K562 (cell line): ENCODE measurements around the gene EOGT. TPM values are rescaled to one million over a fixed set of nuclear protein-coding genes. Genes with fewer than 3 reads are reported as not detected.

Experiments used
- ARNT ChIP-seq, 2 experiments: fragments of 450-650 bp; IDR thresholded peaks; 2 replicates each; pipeline ENCODE4 v1.6.1; 2016; ENCODE audit warnings: mild to moderate bottlenecking in 1 of 2
- ATF6 ChIP-seq: sonication (generic); formaldehyde crosslinking; IDR thresholded peaks from 2 replicates; pipeline ENCODE4 v1.4.0; 2020; ENCODE audit warnings: mild to moderate bottlenecking, missing genetic modification reagents
- CTBP1 ChIP-seq: fragments of 450-650 bp; IDR thresholded peaks from 2 replicates; pipeline ENCODE4 v1.6.1; 2016; ENCODE audit warnings: borderline replicate concordance
- ETV6 ChIP-seq, 3 experiments: fragments of 150-350 bp in 1 of 3; sonication (generic) in 1 of 3; formaldehyde crosslinking in 1 of 3; IDR thresholded peaks; 2 replicates each; pipeline versions ENCODE4 v1.6.1 to v1.8.0; 2014 to 2022; ENCODE audit warnings: borderline replicate concordance in 2 of 3, low read depth in 2 of 3, antibody characterized with exemption in 1 of 3, low read length in 1 of 3, mild to moderate bottlenecking in 1 of 3, missing genetic modification reagents in 1 of 3
- HNRNPH1 ChIP-seq: fragments of 200-400 bp; formaldehyde crosslinking; optimal IDR thresholded peaks from 2 replicates; pipeline ENCODE3; 2017; ENCODE audit warnings: low read depth, mild to moderate bottlenecking, low read length, moderate library complexity
- KLF10 ChIP-seq: fragments of 250-450 bp; sonication (Bioruptor Pico); IDR thresholded peaks from 2 replicates; pipeline ENCODE4 v1.6.1; 2021; ENCODE audit warnings: matching md5 sums
- POLR2AphosphoS5 ChIP-seq: IDR thresholded peaks from 2 replicates; pipeline ENCODE4 v1.6.1; 2011; ENCODE audit warnings: mild to moderate bottlenecking, low read depth, low read length, moderate library complexity; ENCODE audit not compliant: control insufficient read depth, insufficient read depth
- RBFOX2 ChIP-seq: fragments of 200-400 bp; formaldehyde crosslinking; IDR thresholded peaks from 2 replicates; pipeline ENCODE4 v1.6.1; 2017; ENCODE audit warnings: low read depth, mild to moderate bottlenecking, low read length, moderate library complexity
- RBM22 ChIP-seq: fragments of 200-400 bp; formaldehyde crosslinking; IDR thresholded peaks from 2 replicates; pipeline ENCODE4 v1.6.1; 2018; ENCODE audit warnings: low read length, low read depth; ENCODE audit not compliant: poor library complexity, severe bottlenecking
- SIN3B ChIP-seq: fragments of 450-650 bp; IDR thresholded peaks from 2 replicates; pipeline ENCODE4 v1.6.1; 2017; ENCODE audit warnings: low read depth, mild to moderate bottlenecking, moderate library complexity
- SMAD2 ChIP-seq: fragments of 150-350 bp; IDR thresholded peaks from 2 replicates; pipeline ENCODE4 v1.6.1; 2014; ENCODE audit warnings: low read depth, mild to moderate bottlenecking, low read length
- YY1 ChIP-seq, 3 experiments: IDR thresholded peaks; 2 replicates each; pipeline ENCODE4 v1.6.1; 2011; ENCODE audit warnings: low read length in 2 of 3, mild to moderate bottlenecking in 2 of 3, moderate library complexity in 2 of 3, borderline replicate concordance in 1 of 3, control low read depth in 1 of 3, low read depth in 1 of 3; ENCODE audit not compliant: insufficient read depth in 3 of 3, insufficient replicate concordance in 2 of 3, control insufficient read depth in 1 of 3, insufficient read length in 1 of 3; ENCODE audit errors: extremely low read depth in 1 of 3
- ZFP91 ChIP-seq: sonication (generic); formaldehyde crosslinking; IDR thresholded peaks from 2 replicates; pipeline ENCODE4 v1.8.0; 2022; ENCODE audit warnings: mild to moderate bottlenecking, missing genetic modification reagents
- ZNF280B ChIP-seq: fragments of 250-450 bp; sonication (Bioruptor Pico); IDR thresholded peaks from 2 replicates; pipeline ENCODE4 v1.5.1; 2021; ENCODE audit warnings: mild to moderate bottlenecking
- polyA plus RNA-seq, 8 experiments: library from polyadenylated mRNA; depleted of rRNA in 4 of 8; stranded (reverse) in 5 of 8; unstranded in 3 of 8; fragments of >200 nt; fragmentation: Nextera tagmentation in 2 of 8; fragmentation: Illumina TruSeq in 1 of 8; extraction: Ambion mirVana in 2 of 8; extraction: Trizol in 1 of 8; gene quantifications; 2 replicates each; pipeline versions ENCODE4 v1.2.1 to v1.2.3, GENCODE V29; 2011 to 2014; ENCODE audit warnings: inconsistent platforms in 1 of 8, missing spikeins in 1 of 8
- total RNA-seq, 7 experiments: library from RNA; depleted of rRNA in 6 of 7; stranded (reverse); fragments of >200 nt in 6 of 7; fragmentation: Illumina TruSeq in 2 of 7; extraction: Trizol in 2 of 7; gene quantifications; 2 replicates each; pipeline versions ENCODE4 v1.2.1 to v1.2.3, GENCODE V29; 2011 to 2021; ENCODE audit warnings: low replicate concordance in 1 of 7
- TF ChIP-seq, protein P1 (sequence below): sonication (generic); formaldehyde crosslinking; IDR thresholded peaks from 2 replicates; pipeline ENCODE4 v1.8.0; 2022; ENCODE audit warnings: mild to moderate bottlenecking, low read depth, missing genetic modification reagents
- TF ChIP-seq, protein P2 (sequence below): sonication (generic); formaldehyde crosslinking; IDR thresholded peaks from 2 replicates; pipeline ENCODE4 v1.8.1; 2023; ENCODE audit warnings: mild to moderate bottlenecking, missing genetic modification reagents, moderate library complexity

Gene EOGT
- total and polyA plus RNA-seq, 9 of the 15 experiments (the other 6 are each of a cell fraction or from before 2014, with no cell fraction given): 3.6 to 17.9 (median 7.4) TPM

- TF ChIP-seq RBFOX2 (peak; percentile 92), CTBP1 (peak; percentile 91), SIN3B (no peak), ATF6 (CRISPR knock-in tag) (no peak; the same call in 1 of the 2 replicates), ARNT (IDR thresholded peaks at IDR 0.05) (no peak), YY1 (IDR thresholded peaks at IDR 0.05; ENCODE audit: borderline replicate concordance in 1 of 3, control insufficient read depth in 1 of 3, extremely low read depth in 1 of 3, insufficient read depth in 3 of 3, insufficient read length in 1 of 3, insufficient replicate concordance in 2 of 3, low read depth in 1 of 3, low read length in 2 of 3) (peak in 2 of 3 experiments; percentile 20 to 47), ETV6 (IDR thresholded peaks at IDR 0.05; ENCODE audit: borderline replicate concordance in 1 of 2, low read depth in 2 of 2, low read length in 1 of 2) (no peak), ETV6 (CRISPR knock-in tag; IDR thresholded peaks at IDR 0.05; ENCODE audit: borderline replicate concordance) (0 out of 2 replicates have a peak, but pooled peaks have one; percentile 60), ZFP91 (no peak), ZNF280B (no peak), KLF10 (CRISPR knock-in tag) (no peak), SMAD2 (no peak), POLR2AphosphoS5 (peak; percentile 39; the same call in 1 of the 2 replicates), HNRNPH1 (no peak), RBM22 (peak; percentile 84)
- TF ChIP-seq, protein P1, sequence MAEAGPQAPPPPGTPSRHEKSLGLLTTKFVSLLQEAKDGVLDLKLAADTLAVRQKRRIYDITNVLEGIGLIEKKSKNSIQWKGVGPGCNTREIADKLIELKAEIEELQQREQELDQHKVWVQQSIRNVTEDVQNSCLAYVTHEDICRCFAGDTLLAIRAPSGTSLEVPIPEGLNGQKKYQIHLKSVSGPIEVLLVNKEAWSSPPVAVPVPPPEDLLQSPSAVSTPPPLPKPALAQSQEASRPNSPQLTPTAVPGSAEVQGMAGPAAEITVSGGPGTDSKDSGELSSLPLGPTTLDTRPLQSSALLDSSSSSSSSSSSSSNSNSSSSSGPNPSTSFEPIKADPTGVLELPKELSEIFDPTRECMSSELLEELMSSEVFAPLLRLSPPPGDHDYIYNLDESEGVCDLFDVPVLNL (CRISPR knock-in tag): no peak
- TF ChIP-seq, protein P2, sequence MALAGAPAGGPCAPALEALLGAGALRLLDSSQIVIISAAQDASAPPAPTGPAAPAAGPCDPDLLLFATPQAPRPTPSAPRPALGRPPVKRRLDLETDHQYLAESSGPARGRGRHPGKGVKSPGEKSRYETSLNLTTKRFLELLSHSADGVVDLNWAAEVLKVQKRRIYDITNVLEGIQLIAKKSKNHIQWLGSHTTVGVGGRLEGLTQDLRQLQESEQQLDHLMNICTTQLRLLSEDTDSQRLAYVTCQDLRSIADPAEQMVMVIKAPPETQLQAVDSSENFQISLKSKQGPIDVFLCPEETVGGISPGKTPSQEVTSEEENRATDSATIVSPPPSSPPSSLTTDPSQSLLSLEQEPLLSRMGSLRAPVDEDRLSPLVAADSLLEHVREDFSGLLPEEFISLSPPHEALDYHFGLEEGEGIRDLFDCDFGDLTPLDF (CRISPR knock-in tag): peak; percentile 25; the same call in 1 of the 2 replicates
Measured at GRCh38 chr3:69013253-69014021, at the start of gene EOGT (continued).
